22Rv1 (cell line): ENCODE measurements around the gene GALNT18.

Experiments used
- CTCF ChIP-seq: fragments of 450-650 bp; IDR thresholded peaks from 2 replicates; pipeline ENCODE4 v1.5.1; 2017; ENCODE audit warnings: mild to moderate bottlenecking
- ZFX ChIP-seq: fragments of 450-650 bp; IDR thresholded peaks from 2 replicates; pipeline ENCODE4 v1.6.1; 2017; ENCODE audit warnings: antibody characterized with exemption, borderline replicate concordance

GRCh38 chr11:11657218-11657955, 35.6 kb upstream of the GALNT18 start:
- TF ChIP-seq CTCF (no peak), ZFX (no peak)
